Amygdala (tissue), 56 donors: ENCODE results near the gene TOP2B.

Experiments
- DNase-seq, 56 donors: peaks; one replicate each; lab custom pipeline; 2025; lab: John Stamatoyannopoulos, UW

TOP2B gene

GRCh38 chr3:25584011-25584789 is 80.5 kb downstream of the TOP2B start:
- no peak for DNase-seq

- DNase-seq: no peak
Measured at GRCh38 chr3:25583343-25583742, 81.4 kb downstream of the TOP2B start.

- DNase-seq: no peak
Measured at GRCh38 chr3:25582242-25582641, 82.5 kb downstream of the TOP2B start.

- no peak for DNase-seq
Measured at GRCh38 chr3:25581823-25582222, 82.9 kb downstream of the TOP2B start.

GRCh38 chr3:25581335-25581734 is 83.4 kb downstream of the TOP2B start:
- DNase-seq: no peak

- DNase-seq: no peak
Measured at GRCh38 chr3:25580534-25580933, 84.2 kb downstream of the TOP2B start.

- no peak for DNase-seq
Measured at GRCh38 chr3:25578059-25578458, 86.6 kb downstream of the TOP2B start.

GRCh38 chr3:25576831-25577454 is 87.8 kb downstream of the TOP2B start:
- DNase-seq: no peak

- no peak for DNase-seq
Measured at GRCh38 chr3:25576146-25576545, 88.6 kb downstream of the TOP2B start.

- no peak for DNase-seq
Measured at GRCh38 chr3:25575001-25575400, 89.7 kb downstream of the TOP2B start.

GRCh38 chr3:25574172-25574765 is 90.4 kb downstream of the TOP2B start:
- no peak for DNase-seq

- no peak for DNase-seq
Measured at GRCh38 chr3:25573386-25574171, 91.1 kb downstream of the TOP2B start.

GRCh38 chr3:25572919-25573385 is 91.8 kb downstream of the TOP2B start:
- DNase-seq: no peak

GRCh38 chr3:25572336-25572735 is 92.4 kb downstream of the TOP2B start:
- no peak for DNase-seq

- no peak for DNase-seq
Measured at GRCh38 chr3:25571285-25571684, 93.4 kb downstream of the TOP2B start.

GRCh38 chr3:25568525-25569078 is 96.1 kb downstream of the TOP2B start:
- DNase-seq: no peak

GRCh38 chr3:25567806-25568524 is 96.7 kb downstream of the TOP2B start:
- no peak for DNase-seq

- no peak for DNase-seq
Measured at GRCh38 chr3:25567388-25567787, 97.3 kb downstream of the TOP2B start.

- no peak for DNase-seq
Measured at GRCh38 chr3:25566358-25566920, 98.3 kb downstream of the TOP2B start.

GRCh38 chr3:25565807-25566206 is 98.9 kb downstream of the TOP2B start:
- no peak for DNase-seq
